ENCODE results near the gene CNN3. TPM values are rescaled to one million over a fixed set of nuclear protein-coding genes. Genes with fewer than 3 reads are reported as not detected.

Gene CNN3
- total RNA-seq, 2 experiments from 2014 or later: 3.5 to 4.6 TPM

DNA sequence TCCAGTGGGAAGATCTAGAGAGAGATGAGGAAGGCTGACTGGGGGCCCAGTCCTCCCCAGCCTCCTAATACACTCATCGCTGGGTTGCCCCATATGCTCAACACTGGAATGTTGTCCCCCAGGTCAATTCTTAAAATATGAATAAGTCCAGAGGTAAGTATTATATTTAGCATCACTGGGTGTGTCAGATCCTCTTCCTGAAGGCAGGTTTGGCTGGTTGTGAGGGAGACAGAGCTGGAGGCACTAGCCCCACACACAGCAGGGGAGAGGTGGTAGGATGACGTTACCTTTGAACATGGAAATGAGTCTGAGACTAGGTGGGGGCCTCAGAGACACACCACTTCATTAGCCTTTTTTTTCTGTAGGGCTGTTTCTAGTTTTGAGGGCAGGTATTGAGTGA is 64.2 kb downstream of the CNN3 start:
- Mint-ChIP-seq H3K36me3 (no peaks in the 10 kb centered on the region), H3K27me3 (peaks cover 12% of the 10 kb centered on the region), H3K4me1 (no peaks in the 10 kb centered on the region), H3K27ac (no peak overlapping the region), H3K4me3 (no peak overlapping the region), H3K9me3 (ENCODE audit: low read depth) (no peaks in the 10 kb centered on the region)
- DNase-seq (no peak), ATAC-seq (no peak)
- CTCF ChIA-PET: interaction anchor here (1.7 to 3.6 kb wide), 2 partner anchors 8 to 181 kb away, joined by 6 to 24 read pairs; no protein-coding TSS in a partner anchor

DNA sequence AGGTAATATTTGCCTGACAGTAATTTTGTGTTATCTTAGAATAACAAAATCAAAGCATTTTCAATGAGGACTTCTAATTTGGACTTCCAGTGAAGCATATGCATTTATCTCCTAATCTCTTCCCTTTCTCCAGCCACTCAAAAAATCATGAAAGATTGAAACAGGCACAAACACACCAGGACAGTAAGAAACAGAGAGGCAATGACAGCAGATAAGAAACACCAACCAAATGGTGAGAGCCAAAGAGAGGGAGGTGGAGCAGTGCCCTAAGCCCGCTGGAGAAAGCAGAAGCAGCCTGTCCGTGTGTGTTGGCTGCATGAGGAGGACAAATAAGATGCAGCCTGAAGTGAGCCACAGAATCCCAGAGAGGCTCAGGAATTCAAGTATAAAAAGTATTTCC is 67.7 kb downstream of the CNN3 start:
- H3K4me3 Mint-ChIP-seq: no peak overlapping the region
- H3K27ac Mint-ChIP-seq: no peak overlapping the region
- ATAC-seq (no peak), DNase-seq (no peak)
- peaks cover 12% of the 10 kb centered on the region for H3K27me3 Mint-ChIP-seq
- CTCF ChIA-PET: interaction anchor here (1.2 kb wide), 1 partner anchor 184 kb away, joined by 4 read pairs; no protein-coding TSS in a partner anchor
- H3K9me3 Mint-ChIP-seq (ENCODE audit: low read depth): no peaks in the 10 kb centered on the region
- no peaks in the 10 kb centered on the region for H3K4me1 Mint-ChIP-seq
- no peaks in the 10 kb centered on the region for H3K36me3 Mint-ChIP-seq

DNA sequence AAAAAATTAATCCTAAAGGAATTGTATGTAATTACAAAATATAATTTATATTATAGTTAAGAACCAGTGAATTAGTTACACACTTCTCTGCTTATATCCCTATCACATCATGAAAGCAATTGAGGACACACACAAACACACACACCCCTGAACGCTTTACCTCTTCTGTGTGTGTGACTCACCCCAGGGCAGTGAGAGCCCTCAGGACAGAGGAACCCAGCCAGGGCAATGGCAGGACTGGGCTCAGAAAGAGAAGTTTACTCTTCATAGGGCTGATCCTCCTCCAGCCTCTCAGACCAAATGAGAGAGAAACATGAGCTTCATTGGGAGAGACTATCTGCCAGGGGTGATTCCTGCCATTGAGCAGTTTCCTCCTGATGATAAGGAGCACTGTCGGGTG is 68.6 kb downstream of the CNN3 start:
- Mint-ChIP-seq H3K36me3 (no peaks in the 10 kb centered on the region), H3K4me3 (no peak overlapping the region), H3K9me3 (ENCODE audit: low read depth) (no peaks in the 10 kb centered on the region), H3K27me3 (peaks cover 12% of the 10 kb centered on the region), H3K4me1 (no peaks in the 10 kb centered on the region), H3K27ac (no peak overlapping the region)
- CTCF ChIA-PET: interaction anchor here (7.7 kb wide), 1 partner anchor 186 kb away, joined by 115 read pairs; no protein-coding TSS in a partner anchor
- no peak for DNase-seq
- no peak for ATAC-seq

DNA sequence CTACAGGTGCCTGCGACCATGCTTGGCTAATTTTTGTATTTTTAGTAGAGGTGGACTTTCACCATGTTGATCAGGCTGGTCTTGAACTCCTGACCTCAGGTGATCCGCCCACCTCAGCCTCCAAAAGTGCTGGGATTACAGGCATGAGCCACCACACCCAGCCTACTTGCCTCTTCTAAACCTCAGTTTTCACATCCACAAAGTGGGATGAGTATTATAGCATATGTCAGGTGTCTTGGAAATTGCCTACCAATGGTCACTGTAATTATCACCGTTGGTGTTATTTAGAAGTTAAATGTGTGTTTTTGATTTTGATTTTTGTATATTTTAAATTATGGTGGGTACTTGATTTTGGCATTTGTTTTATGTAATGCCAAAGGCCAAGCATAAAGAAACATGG is 70.0 kb downstream of the CNN3 start:
- no peak for DNase-seq
- Mint-ChIP-seq H3K4me3 (no peak overlapping the region), H3K27ac (no peak overlapping the region), H3K36me3 (no peaks in the 10 kb centered on the region), H3K4me1 (no peaks in the 10 kb centered on the region), H3K27me3 (peaks cover 12% of the 10 kb centered on the region), H3K9me3 (ENCODE audit: low read depth) (no peaks in the 10 kb centered on the region)
- no peak for ATAC-seq
- CTCF ChIA-PET: interaction anchor here (1.0 to 7.7 kb wide), 4 partner anchors 12 to 193 kb away, joined by 3 to 115 read pairs (median 32); no protein-coding TSS in a partner anchor

DNA sequence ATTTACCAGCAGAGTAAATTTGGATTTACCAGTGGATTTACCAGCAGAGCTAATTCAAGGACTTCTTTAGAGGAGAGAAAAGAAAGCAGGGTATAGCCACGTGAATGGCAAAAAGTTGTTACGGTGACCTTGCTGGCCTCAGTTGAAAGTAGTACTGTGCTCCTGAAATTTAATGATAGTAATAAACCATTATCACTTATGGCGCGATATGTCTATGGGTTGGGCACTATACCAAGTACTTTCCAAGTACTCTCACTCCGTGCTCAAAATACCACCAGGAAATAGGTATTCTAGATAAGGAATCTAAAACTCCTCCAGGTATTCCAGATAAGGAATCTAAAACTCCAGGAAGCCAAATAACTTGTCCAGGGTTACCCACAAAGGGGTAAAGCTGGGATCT is 70.9 kb downstream of the CNN3 start:
- no peak overlapping the region for H3K4me3 Mint-ChIP-seq
- no peak for DNase-seq
- H3K9me3 Mint-ChIP-seq (ENCODE audit: low read depth): no peaks in the 10 kb centered on the region
- H3K36me3 Mint-ChIP-seq: no peaks in the 10 kb centered on the region
- no peak for ATAC-seq
- H3K27me3 Mint-ChIP-seq: peaks cover 9% of the 10 kb centered on the region
- H3K4me1 Mint-ChIP-seq: no peaks in the 10 kb centered on the region
- H3K27ac Mint-ChIP-seq: no peak overlapping the region
- CTCF ChIA-PET: interaction anchor here (0.7 to 7.7 kb wide), 8 partner anchors 8 to 378 kb away, joined by 3 to 115 read pairs (median 14); partner anchors contain the start of gene RWDD3

DNA sequence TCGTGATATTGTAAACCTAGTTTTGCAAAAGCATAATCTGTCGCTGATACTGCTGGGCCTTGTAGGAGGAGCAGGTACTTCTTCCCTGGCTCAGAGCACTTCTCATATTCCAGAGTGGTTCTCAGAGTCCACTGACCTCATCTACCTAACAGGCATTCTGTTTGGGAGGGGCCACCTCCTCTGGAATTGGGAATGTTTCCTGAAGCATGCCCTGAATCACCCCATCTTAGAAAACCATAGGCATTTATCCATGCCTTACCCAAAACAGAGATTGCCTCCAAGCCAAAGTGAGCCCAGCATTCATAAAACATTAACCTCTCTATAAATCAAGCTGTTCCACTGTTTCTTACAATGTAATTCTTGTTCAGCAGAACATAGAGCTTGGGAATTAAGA is 71.6 kb downstream of the CNN3 start:
- Mint-ChIP-seq H3K4me3 (no peak overlapping the region), H3K27me3 (peaks cover 6% of the 10 kb centered on the region), H3K4me1 (no peaks in the 10 kb centered on the region), H3K27ac (no peak overlapping the region), H3K36me3 (no peaks in the 10 kb centered on the region), H3K9me3 (ENCODE audit: low read depth) (no peaks in the 10 kb centered on the region)
- no peak for DNase-seq
- ATAC-seq: no peak
- CTCF ChIA-PET: interaction anchor here (0.6 to 7.7 kb wide), 15 partner anchors 9 to 378 kb away, joined by 3 to 115 read pairs (median 7); partner anchors contain the start of gene RWDD3

DNA sequence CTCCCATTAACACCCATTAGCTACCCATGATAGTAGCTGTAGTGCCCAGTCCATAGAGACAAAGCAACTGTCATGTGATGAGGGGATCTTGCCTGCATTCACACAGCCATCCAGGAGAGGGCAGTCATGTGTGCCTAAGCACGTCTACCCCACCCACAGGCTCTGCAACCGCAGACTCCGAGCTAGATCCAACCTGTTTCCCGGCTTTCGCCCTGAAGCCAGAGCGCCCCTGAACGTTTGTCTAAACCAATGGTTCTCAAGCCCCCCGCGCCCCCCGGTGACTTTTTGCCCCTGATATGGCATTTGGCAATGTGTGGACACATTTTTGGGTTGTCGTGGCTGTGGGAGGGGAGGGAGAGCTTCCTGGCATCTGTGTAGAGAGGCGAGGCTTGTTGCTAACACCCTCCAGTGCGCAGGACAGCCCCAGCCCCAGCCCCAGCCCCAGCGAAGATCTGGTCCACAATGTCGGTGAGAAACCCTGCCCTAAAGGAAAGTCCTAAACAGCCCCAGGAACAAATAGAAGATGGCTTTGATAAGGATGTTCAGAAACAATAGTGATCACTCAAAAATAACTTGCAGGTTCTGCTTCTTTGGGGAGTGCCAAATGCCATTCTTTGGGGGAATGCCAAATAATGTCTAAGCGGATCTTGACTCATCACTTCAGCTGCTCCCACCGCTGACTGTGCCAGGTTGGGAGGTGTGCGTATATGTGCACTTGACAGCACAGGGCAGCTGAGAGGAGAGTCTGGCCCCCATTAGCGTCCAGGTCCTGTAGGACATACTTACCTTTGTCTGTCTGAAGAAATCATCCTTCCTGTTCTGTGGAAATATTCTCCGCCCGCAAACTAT is 72.2 kb downstream of the CNN3 start:
- Mint-ChIP-seq H3K4me1 (no peaks in the 10 kb centered on the region), H3K9me3 (ENCODE audit: low read depth) (no peaks in the 10 kb centered on the region), H3K27me3 (peaks cover 4% of the 10 kb centered on the region), H3K4me3 (no peak overlapping the region), H3K36me3 (no peaks in the 10 kb centered on the region), H3K27ac (no peak overlapping the region)
- CTCF ChIA-PET: interaction anchor here (0.6 to 7.7 kb wide), 36 partner anchors 10 to 1225 kb away, joined by 3 to 115 read pairs (median 3); partner anchors contain the start of genes ALG14, CNN3 and RWDD3
- DNase-seq (peak; percentile 88), ATAC-seq (peak; percentile 99)

DNA sequence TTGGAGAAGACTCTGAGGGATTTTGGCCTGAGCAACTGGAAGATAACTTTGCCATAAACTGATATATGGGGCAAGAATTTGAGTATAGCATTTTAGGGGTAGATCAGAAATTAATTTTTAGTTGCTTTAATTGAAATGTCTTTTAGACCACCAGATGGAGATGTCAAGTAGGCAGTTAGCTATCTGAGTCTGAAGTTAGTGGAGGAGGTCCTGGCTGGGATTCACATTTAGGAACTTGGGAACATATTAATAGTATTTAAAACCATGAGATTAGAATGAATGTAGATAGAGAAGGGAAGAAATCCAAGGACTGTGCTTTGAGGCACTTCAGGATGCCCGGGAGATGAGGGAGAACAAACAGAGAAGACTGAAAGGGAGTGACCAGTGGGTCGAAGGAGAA is 74.1 kb downstream of the CNN3 start:
- no peaks in the 10 kb centered on the region for H3K4me1 Mint-ChIP-seq
- CTCF ChIA-PET: interaction anchor here (2.4 to 7.7 kb wide), 3 partner anchors 188 to 220 kb away, joined by 9 to 115 read pairs (median 62); partner anchors contain the start of gene ALG14
- H3K9me3 Mint-ChIP-seq (ENCODE audit: low read depth): no peaks in the 10 kb centered on the region
- DNase-seq (no peak), ATAC-seq (no peak)
- H3K4me3 Mint-ChIP-seq: no peak overlapping the region
- no peaks in the 10 kb centered on the region for H3K27me3 Mint-ChIP-seq
- H3K27ac Mint-ChIP-seq: no peak overlapping the region
- H3K36me3 Mint-ChIP-seq: no peaks in the 10 kb centered on the region

DNA sequence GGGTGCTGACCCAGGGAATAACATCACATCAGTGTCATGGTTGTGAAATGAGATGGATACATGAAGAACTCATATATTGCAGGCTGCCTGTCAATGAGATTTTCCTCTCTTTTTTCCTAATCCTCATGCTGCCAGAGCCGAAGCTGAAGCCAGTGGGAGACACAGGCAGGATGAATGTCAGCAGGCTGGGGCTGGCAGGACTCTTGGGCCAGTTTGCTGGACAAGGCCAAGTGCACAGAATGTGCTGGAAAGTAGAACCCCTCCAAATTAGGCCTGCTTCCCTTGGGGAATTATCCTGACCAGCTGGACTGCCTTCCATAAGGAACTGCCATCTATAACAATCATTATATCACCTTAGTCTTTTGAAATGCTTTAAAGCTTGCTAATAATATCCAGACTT is 75.3 kb downstream of the CNN3 start:
- H3K4me1 Mint-ChIP-seq: no peaks in the 10 kb centered on the region
- H3K9me3 Mint-ChIP-seq (ENCODE audit: low read depth): no peaks in the 10 kb centered on the region
- no peaks in the 10 kb centered on the region for H3K27me3 Mint-ChIP-seq
- ATAC-seq: no peak
- no peak for DNase-seq
- H3K27ac Mint-ChIP-seq: no peak overlapping the region
- no peaks in the 10 kb centered on the region for H3K36me3 Mint-ChIP-seq
- no peak overlapping the region for H3K4me3 Mint-ChIP-seq
- CTCF ChIA-PET: interaction anchor here (6.4 to 7.7 kb wide), 2 partner anchors 189 to 193 kb away, joined by 62 to 115 read pairs; no protein-coding TSS in a partner anchor

Other genes with a start within 250 kb of the CNN3 start
- not detected for gene SLC44A3, start 106.8 kb downstream of the CNN3 start, total RNA-seq
- gene ALG14, start 145.8 kb upstream of the CNN3 start, total RNA-seq: 1 to 10 TPM; 2.6 to 2.8 TPM
- not detected for gene TLCD4, start 190.2 kb upstream of the CNN3 start, total RNA-seq

Data from activated CD8-positive, alpha-beta memory T cell treated with anti-CD3 and anti-CD28 coated beads, Interleukin-2, amount 10 ng/mL, durations not matched to agents 7 days and 5 days (primary cell).